Measurements from ENCODE around the gene PEA15. TPM values are rescaled to one million over a fixed set of nuclear protein-coding genes. Genes with fewer than 3 reads are reported as not detected.

PEA15 gene
- total RNA-seq, 2 experiments from 2014 or later = 22.3 to 30.5 TPM

- no peak overlapping the region for H3K4me3 ChIP-seq (ENCODE audit: low read depth, low read length, poor library complexity, severe bottlenecking)
- H3K27ac ChIP-seq (ENCODE audit: low read depth, low read length, poor library complexity, severe bottlenecking) = no peak overlapping the region
- H3K4me1 ChIP-seq (ENCODE audit: insufficient read depth, low read length, poor library complexity, severe bottlenecking) = no peaks in the 10 kb centered on the region
- no peaks in the 10 kb centered on the region for H4K20me1 ChIP-seq (ENCODE audit: insufficient read depth, low read length)
- no peak overlapping the region for H2AFZ ChIP-seq (ENCODE audit: low read length)
- no peak overlapping the region for H3K4me2 ChIP-seq (ENCODE audit: low read length)
- intact Hi-C loops (cut with micrococcal nuclease; ENCODE audit: unreplicated experiment) = no loop called here
- ChIA-PET CTCF (ENCODE audit: unreplicated experiment) (no interaction called here), POLR2A (no interaction called here)
- no peaks in the 10 kb centered on the region for H3K9me2 ChIP-seq (ENCODE audit: insufficient read depth, low read length)
- no peak for DNase-seq (ENCODE audit: low spot score)
- BruUV-seq (replicated peaks) = no TSS peak
- no peaks in the 10 kb centered on the region for H3K36me3 ChIP-seq (ENCODE audit: insufficient read depth, low read length)
- no peaks in the 10 kb centered on the region for H3K9me3 ChIP-seq (ENCODE audit: low read length)
- H3K79me2 ChIP-seq (ENCODE audit: insufficient read depth, low read depth, low read length) = no peaks in the 10 kb centered on the region
- TF ChIP-seq, protein P1, sequence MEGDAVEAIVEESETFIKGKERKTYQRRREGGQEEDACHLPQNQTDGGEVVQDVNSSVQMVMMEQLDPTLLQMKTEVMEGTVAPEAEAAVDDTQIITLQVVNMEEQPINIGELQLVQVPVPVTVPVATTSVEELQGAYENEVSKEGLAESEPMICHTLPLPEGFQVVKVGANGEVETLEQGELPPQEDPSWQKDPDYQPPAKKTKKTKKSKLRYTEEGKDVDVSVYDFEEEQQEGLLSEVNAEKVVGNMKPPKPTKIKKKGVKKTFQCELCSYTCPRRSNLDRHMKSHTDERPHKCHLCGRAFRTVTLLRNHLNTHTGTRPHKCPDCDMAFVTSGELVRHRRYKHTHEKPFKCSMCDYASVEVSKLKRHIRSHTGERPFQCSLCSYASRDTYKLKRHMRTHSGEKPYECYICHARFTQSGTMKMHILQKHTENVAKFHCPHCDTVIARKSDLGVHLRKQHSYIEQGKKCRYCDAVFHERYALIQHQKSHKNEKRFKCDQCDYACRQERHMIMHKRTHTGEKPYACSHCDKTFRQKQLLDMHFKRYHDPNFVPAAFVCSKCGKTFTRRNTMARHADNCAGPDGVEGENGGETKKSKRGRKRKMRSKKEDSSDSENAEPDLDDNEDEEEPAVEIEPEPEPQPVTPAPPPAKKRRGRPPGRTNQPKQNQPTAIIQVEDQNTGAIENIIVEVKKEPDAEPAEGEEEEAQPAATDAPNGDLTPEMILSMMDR (conservative IDR thresholded peaks at IDR 0.05; ENCODE audit: low read length) = no peak
- TF ChIP-seq EZH2phosphoT487 (IDR thresholded peaks at IDR 0.05; ENCODE audit: borderline replicate concordance, low read depth, low read length) = no peak
Measured at GRCh38 chr1:160159846-160160245, 45.3 kb upstream of the PEA15 start.

DNA sequence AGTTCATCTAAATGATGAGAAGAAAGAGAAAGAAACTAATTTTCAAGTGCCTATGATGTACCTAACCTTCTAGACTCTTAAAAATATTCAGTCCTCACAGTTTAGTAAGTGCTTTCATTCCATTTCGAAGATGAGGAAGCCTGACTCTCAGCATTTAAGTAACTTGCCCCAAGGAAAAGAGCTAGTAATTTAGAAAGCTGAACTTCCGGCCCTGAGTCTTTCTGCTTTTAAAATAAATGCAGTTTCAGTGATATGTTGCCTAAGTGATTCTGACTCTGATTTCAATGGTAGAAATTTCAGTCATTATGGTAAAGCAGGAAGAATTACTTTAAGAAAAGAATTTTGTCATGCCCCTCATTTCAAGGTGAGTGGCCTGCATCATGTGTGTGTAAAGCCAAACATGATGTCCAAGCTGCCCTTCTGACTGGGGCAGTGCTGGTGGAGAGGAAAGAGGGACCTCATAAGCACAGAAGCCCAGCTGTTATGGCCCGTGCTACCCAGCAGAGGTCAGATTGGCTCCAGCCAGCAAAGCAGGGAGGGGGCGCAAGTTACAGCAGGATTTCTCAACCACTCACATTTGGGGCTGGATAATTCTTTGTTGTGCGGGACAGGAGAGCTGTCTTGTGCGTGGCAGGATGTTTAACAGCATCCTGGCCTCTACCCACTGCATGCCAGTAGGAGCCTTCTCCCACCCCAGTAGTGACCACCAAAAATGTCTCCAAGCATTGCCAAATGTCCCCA, 43.0 kb upstream of the PEA15 start:
- CTCF ChIA-PET (ENCODE audit: unreplicated experiment) = no interaction called here
- intact Hi-C loops (cut with micrococcal nuclease; ENCODE audit: unreplicated experiment) = no loop called here
- TF ChIP-seq, protein P1 (conservative IDR thresholded peaks at IDR 0.05; ENCODE audit: low read length) = peak; percentile 66
- no peak for TF ChIP-seq EZH2phosphoT487 (IDR thresholded peaks at IDR 0.05; ENCODE audit: borderline replicate concordance, low read depth, low read length)
- 0 out of 2 replicates have a peak overlapping the region, but pooled peaks have one; percentile 30 for H2AFZ ChIP-seq (ENCODE audit: low read length)
- BruUV-seq (replicated peaks) = no TSS peak
- H4K20me1 ChIP-seq (ENCODE audit: insufficient read depth, low read length) = no peaks in the 10 kb centered on the region
- no peaks in the 10 kb centered on the region for H3K4me1 ChIP-seq (ENCODE audit: insufficient read depth, low read length, poor library complexity, severe bottlenecking)
- no peak overlapping the region for H3K27ac ChIP-seq (ENCODE audit: low read depth, low read length, poor library complexity, severe bottlenecking)
- H3K9me3 ChIP-seq (ENCODE audit: low read length) = no peaks in the 10 kb centered on the region
- no peak overlapping the region for H3K4me2 ChIP-seq (ENCODE audit: low read length)
- H3K9me2 ChIP-seq (ENCODE audit: insufficient read depth, low read length) = no peaks in the 10 kb centered on the region
- H3K4me3 ChIP-seq (ENCODE audit: low read depth, low read length, poor library complexity, severe bottlenecking) = no peak overlapping the region
- POLR2A ChIA-PET = interaction anchor here (0.5 kb wide), 2 partner anchors 105 to 113 kb away, joined by 3 read pairs; no protein-coding TSS in a partner anchor
- no peaks in the 10 kb centered on the region for H3K36me3 ChIP-seq (ENCODE audit: insufficient read depth, low read length)
- peak; percentile 19 for DNase-seq (ENCODE audit: low spot score)
- no peaks in the 10 kb centered on the region for H3K79me2 ChIP-seq (ENCODE audit: insufficient read depth, low read depth, low read length)

GRCh38 chr1:160162931-160163330, 42.3 kb upstream of the PEA15 start:
- H3K9me2 ChIP-seq (ENCODE audit: insufficient read depth, low read length) = no peaks in the 10 kb centered on the region
- H3K4me3 ChIP-seq (ENCODE audit: low read depth, low read length, poor library complexity, severe bottlenecking) = no peak overlapping the region
- ChIA-PET POLR2A (interaction anchor here (0.5 kb wide), 2 partner anchors 104 to 112 kb away, joined by 3 read pairs; no protein-coding TSS in a partner anchor), CTCF (ENCODE audit: unreplicated experiment) (no interaction called here)
- H2AFZ ChIP-seq (ENCODE audit: low read length) = no peak overlapping the region
- no TSS peak for BruUV-seq (replicated peaks)
- DNase-seq (ENCODE audit: low spot score) = no peak
- TF ChIP-seq, protein P1 (conservative IDR thresholded peaks at IDR 0.05; ENCODE audit: low read length) = no peak
- TF ChIP-seq EZH2phosphoT487 (IDR thresholded peaks at IDR 0.05; ENCODE audit: borderline replicate concordance, low read depth, low read length) = no peak
- intact Hi-C loops (cut with micrococcal nuclease; ENCODE audit: unreplicated experiment) = no loop called here
- no peaks in the 10 kb centered on the region for H3K9me3 ChIP-seq (ENCODE audit: low read length)
- no peaks in the 10 kb centered on the region for H3K4me1 ChIP-seq (ENCODE audit: insufficient read depth, low read length, poor library complexity, severe bottlenecking)
- no peak overlapping the region for H3K27ac ChIP-seq (ENCODE audit: low read depth, low read length, poor library complexity, severe bottlenecking)
- no peaks in the 10 kb centered on the region for H3K79me2 ChIP-seq (ENCODE audit: insufficient read depth, low read depth, low read length)
- no peak overlapping the region for H3K4me2 ChIP-seq (ENCODE audit: low read length)
- no peaks in the 10 kb centered on the region for H4K20me1 ChIP-seq (ENCODE audit: insufficient read depth, low read length)
- H3K36me3 ChIP-seq (ENCODE audit: insufficient read depth, low read length) = no peaks in the 10 kb centered on the region
